IPS-18a (cell line): ENCODE data around the gene NR4A2.

Source experiments
- H3K27ac ChIP-seq: one replicate; pipeline ENCODE4 v1.5.1; 2013; ENCODE audit warnings: low read length
- H3K27me3 ChIP-seq: one replicate; pipeline ENCODE4 v1.6.1; 2013; ENCODE audit warnings: mild to moderate bottlenecking, low read length; ENCODE audit not compliant: control insufficient read depth, insufficient read depth
- H3K36me3 ChIP-seq: one replicate; pipeline ENCODE4 v1.6.1; 2013; ENCODE audit warnings: low read depth, low read length; ENCODE audit not compliant: control insufficient read depth
- H3K4me1 ChIP-seq: one replicate; pipeline ENCODE4 v1.6.1; 2013; ENCODE audit warnings: low read depth, low read length; ENCODE audit not compliant: control insufficient read depth
- H3K4me3 ChIP-seq: one replicate; pipeline ENCODE4 v1.5.1; 2013; ENCODE audit warnings: low read length
- H3K9ac ChIP-seq: one replicate; pipeline ENCODE4 v1.6.1; 2013; ENCODE audit warnings: mild to moderate bottlenecking, low read length, moderate library complexity
- H3K9me3 ChIP-seq: one replicate; pipeline ENCODE4 v1.6.1; 2013; ENCODE audit warnings: low read depth, low read length; ENCODE audit not compliant: control insufficient read depth

Gene NR4A2

GRCh38 chr2:156347431-156347830 is 14.9 kb upstream of the NR4A2 start:
- Histone ChIP-seq H3K9me3 (no peaks in the 10 kb centered on the region), H3K27me3 (no peaks in the 10 kb centered on the region), H3K27ac (no peak overlapping the region), H3K9ac (no peak overlapping the region), H3K4me1 (peaks cover 11% of the 10 kb centered on the region), H3K36me3 (no peaks in the 10 kb centered on the region), H3K4me3 (no peak overlapping the region)

DNA sequence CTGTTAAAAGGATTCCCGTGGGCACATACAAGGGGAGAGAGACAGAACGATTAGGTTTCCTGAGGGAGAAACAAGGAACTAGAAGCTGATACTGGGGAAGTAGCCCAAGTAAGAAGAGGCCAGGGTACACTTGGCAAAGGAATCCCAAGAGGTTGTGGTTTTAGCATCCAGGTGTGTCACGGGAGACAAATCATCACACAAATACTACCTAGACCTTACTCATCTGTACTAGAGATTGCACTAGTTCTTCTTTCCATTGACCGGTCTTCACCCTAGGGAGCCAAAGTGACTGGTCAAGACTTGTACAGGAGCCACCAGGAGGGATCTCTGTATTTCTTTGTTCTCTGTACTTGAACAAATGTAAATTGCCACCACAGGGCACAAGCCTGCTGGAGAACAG is 14.2 kb upstream of the NR4A2 start:
- no peak overlapping the region for H3K27ac ChIP-seq
- no peak overlapping the region for H3K9ac ChIP-seq
- no peak overlapping the region for H3K4me3 ChIP-seq
- H3K9me3 ChIP-seq = no peaks in the 10 kb centered on the region
- H3K36me3 ChIP-seq = no peaks in the 10 kb centered on the region
- no peaks in the 10 kb centered on the region for H3K27me3 ChIP-seq
- H3K4me1 ChIP-seq = peaks cover 11% of the 10 kb centered on the region

GRCh38 chr2:156345582-156345981 is 13.1 kb upstream of the NR4A2 start:
- Histone ChIP-seq H3K4me1 (peaks cover 19% of the 10 kb centered on the region), H3K4me3 (no peak overlapping the region), H3K9ac (no peak overlapping the region), H3K9me3 (no peaks in the 10 kb centered on the region), H3K27me3 (no peaks in the 10 kb centered on the region), H3K27ac (no peak overlapping the region), H3K36me3 (no peaks in the 10 kb centered on the region)

DNA sequence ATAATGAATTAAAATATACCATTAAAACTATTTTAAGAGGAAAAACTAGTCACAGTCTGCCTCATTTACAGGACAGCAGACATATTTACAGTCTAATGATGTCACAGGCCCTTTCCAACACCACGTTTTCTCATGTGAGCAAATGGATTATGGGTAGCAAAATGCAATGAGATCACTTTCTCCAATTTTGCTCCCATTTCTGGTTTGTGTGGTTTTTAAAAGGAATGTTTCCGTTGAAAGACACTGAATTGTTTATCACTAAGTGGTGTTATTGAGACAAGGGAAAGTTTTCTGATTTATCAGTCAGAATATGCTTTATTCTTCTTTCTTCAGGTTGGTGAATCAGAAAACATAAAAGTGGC is 11.4 kb upstream of the NR4A2 start:
- Histone ChIP-seq H3K36me3 (no peaks in the 10 kb centered on the region), H3K9me3 (no peaks in the 10 kb centered on the region), H3K9ac (no peak overlapping the region), H3K4me3 (no peak overlapping the region), H3K4me1 (peaks cover 27% of the 10 kb centered on the region), H3K27ac (no peak overlapping the region), H3K27me3 (no peaks in the 10 kb centered on the region)

DNA sequence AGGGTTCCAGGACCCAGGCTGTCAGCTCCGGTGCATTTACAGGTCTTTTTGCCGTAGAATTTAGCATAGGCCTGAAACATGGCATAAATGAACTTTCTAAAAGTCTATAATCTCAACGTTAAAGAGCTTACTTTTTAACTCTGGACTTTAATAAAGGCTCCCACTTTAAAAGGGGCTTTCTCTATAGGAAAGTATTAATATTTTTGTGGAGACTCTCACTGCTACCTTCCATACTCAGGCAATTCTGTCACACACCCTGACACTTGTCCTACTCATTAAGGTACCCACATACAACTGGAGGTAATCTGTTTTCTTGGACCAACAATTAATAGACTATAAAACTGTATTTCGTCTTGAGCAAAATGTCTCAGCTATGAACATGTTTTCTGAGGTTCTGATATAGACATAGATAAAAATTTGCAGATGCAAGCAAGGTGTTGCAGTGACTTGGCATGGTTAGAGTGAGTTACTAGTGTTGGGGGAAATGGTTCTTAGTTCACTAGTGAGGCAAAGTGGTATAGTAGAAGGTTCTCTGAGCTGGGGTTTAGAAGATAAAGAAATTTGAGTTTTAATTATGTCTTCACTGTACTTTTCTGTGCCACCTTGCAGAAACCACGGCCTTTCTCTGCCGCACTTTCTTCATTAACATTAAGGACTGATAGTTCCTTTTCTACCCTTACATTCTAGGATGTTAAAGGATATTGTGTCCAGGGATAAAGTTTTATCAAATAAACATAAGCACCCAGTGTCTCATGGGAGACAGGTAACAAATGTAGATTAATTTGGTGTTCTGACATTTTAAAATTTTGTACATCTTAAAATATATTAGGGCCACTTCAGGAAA is 10.8 kb upstream of the NR4A2 start:
- H3K9me3 ChIP-seq = no peaks in the 10 kb centered on the region
- H3K27me3 ChIP-seq = no peaks in the 10 kb centered on the region
- H3K9ac ChIP-seq = peak overlapping the region; percentile 87
- H3K27ac ChIP-seq = peak overlapping the region; percentile 61
- peak overlapping the region; percentile 85 for H3K4me3 ChIP-seq
- H3K4me1 ChIP-seq = peaks cover 32% of the 10 kb centered on the region
- no peaks in the 10 kb centered on the region for H3K36me3 ChIP-seq

DNA sequence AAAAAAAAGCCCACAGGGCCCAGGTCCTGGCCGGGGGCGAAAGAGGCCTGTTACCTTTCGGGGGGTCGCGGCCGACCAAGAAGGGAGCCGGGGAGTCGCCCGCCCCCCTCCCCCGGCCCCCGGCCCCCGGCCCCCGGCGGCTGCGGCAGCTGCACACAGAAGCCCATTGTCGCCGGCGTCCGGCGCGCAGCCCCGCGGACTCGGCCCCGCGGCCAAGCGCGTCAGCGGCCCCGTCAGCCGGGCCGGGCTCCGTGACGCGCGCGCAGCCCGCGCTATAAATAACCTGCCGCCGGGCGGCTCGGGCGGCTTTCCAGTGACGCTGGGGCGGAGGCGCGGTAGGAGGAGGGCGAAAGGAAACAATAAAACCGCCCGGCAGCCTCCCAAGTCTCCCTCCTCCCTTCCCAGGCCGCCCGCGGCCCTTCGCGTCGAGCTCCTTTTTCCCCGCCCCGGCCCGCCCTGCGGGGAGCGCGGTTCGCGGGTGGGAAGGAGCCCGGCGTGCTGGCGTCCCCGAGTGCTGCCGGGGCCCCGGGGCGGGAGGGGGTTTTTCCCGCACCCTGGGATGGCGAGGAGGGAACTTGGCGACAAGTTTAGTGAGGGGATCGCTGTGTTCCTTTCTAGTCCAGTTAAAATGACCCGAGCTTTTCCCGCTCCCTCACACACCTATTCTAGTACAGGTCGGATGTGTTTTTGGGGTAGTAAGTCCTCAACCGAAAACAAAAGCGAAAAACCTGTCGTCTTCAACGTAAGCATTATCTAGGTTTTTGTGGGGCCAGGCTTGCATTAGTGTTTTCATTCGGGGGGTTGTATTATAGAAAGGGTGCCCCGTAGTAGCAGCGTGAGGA is 10.0 kb upstream of the NR4A2 start:
- H3K27me3 ChIP-seq = no peaks in the 10 kb centered on the region
- H3K36me3 ChIP-seq = no peaks in the 10 kb centered on the region
- peaks cover 32% of the 10 kb centered on the region for H3K4me1 ChIP-seq
- H3K4me3 ChIP-seq = peak overlapping the region; percentile 87
- H3K9ac ChIP-seq = peak overlapping the region; percentile 89
- H3K9me3 ChIP-seq = no peaks in the 10 kb centered on the region
- H3K27ac ChIP-seq = peak overlapping the region; percentile 61

DNA sequence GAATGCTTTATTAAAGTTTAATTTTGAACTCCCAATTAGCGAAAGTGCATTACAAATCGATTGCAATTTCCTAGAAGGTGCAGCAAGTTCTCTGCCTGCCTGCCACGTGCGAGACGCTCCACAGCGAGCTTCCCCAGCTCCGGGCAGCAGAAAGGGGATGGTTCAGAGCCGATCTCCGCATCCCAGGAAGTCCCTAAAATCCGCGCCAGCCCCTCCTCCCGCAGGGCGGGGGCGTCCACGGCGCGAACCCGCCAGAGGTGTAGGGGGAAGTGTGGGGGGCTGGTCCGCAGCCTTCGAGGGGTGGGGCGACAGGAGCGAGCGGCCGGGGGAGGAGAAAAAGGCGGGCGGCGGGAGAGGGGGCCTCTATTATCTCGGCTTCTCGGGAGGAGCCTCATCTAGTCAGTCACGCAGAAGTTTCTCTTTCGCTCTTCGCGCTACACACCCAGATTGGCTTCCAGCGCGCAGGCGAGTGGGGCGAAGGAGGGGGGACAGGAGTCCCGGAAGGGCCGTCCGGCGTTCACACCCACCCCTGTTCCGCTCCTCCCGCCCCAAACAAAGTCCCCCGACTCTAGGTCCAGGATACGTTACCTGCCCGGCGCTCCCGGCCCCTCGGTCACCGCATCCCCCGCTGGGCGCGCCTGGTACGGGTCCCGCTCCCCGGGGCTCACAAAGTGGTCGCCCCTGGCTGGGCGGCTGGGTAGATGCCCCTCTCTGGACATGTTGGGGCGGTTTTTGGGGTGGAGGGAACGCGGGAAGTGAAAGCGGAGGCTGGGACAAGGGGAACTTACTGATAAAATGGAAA is 9.1 kb upstream of the NR4A2 start:
- peak overlapping the region; percentile 89 for H3K9ac ChIP-seq
- no peaks in the 10 kb centered on the region for H3K9me3 ChIP-seq
- H3K36me3 ChIP-seq = no peaks in the 10 kb centered on the region
- peak overlapping the region; percentile 87 for H3K4me3 ChIP-seq
- no peaks in the 10 kb centered on the region for H3K27me3 ChIP-seq
- H3K27ac ChIP-seq = peak overlapping the region; percentile 74
- H3K4me1 ChIP-seq = peaks cover 32% of the 10 kb centered on the region

DNA sequence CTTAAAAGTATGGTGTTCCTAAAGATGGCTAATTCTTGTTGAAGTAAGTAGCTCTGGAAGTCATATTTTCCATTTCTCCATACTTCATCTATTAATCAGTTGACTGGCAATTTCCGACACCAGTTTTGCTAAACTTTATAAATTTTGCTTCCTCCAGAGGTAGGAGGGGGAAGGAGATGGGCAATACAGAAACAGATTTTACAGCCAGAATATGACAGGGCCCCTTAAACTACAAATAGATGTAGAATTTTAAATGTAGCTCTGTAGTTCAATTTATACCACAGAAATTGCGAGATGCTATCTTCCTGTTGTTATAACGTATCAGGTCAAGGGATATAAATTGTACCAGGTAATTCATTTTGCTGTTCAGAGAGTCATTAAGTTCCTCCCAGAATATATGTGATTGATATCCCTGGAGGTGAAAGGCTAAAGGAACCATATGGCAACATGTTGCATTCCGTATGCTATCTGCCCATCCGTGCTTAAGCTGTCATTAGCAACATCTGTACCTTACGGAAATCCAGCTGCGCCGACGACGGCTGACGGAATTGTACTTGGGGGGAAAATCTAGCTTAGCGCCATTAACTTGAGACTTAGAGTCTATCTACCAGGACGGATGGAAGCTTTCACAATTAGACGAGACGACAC is 8.4 kb upstream of the NR4A2 start:
- H3K9ac ChIP-seq = peak overlapping the region; percentile 89
- H3K4me3 ChIP-seq = peak overlapping the region; percentile 87
- no peaks in the 10 kb centered on the region for H3K9me3 ChIP-seq
- H3K27me3 ChIP-seq = no peaks in the 10 kb centered on the region
- H3K36me3 ChIP-seq = no peaks in the 10 kb centered on the region
- H3K4me1 ChIP-seq = peaks cover 34% of the 10 kb centered on the region
- no peak overlapping the region for H3K27ac ChIP-seq

GRCh38 chr2:156340377-156340776 is 7.9 kb upstream of the NR4A2 start:
- Histone ChIP-seq H3K4me1 (peaks cover 36% of the 10 kb centered on the region), H3K4me3 (no peak overlapping the region), H3K27ac (no peak overlapping the region), H3K9ac (no peak overlapping the region), H3K9me3 (no peaks in the 10 kb centered on the region), H3K27me3 (no peaks in the 10 kb centered on the region), H3K36me3 (no peaks in the 10 kb centered on the region)

- Histone ChIP-seq H3K27ac (no peak overlapping the region), H3K4me3 (no peak overlapping the region), H3K9ac (no peak overlapping the region), H3K36me3 (no peaks in the 10 kb centered on the region), H3K9me3 (no peaks in the 10 kb centered on the region), H3K27me3 (no peaks in the 10 kb centered on the region), H3K4me1 (peaks cover 36% of the 10 kb centered on the region)
Measured at GRCh38 chr2:156339865-156340264, 7.3 kb upstream of the NR4A2 start.
